GM18870 (cell line): Measurements from ENCODE around the gene RNF44.

ENCODE experiments used
- ATAC-seq: cut with Tn5 transposase; IDR thresholded peaks from one replicate; pipeline ENCODE4 v1.9.1; 2021; ENCODE audit warnings: moderate library complexity; ENCODE audit not compliant: unreplicated experiment

The RNF44 gene

DNA sequence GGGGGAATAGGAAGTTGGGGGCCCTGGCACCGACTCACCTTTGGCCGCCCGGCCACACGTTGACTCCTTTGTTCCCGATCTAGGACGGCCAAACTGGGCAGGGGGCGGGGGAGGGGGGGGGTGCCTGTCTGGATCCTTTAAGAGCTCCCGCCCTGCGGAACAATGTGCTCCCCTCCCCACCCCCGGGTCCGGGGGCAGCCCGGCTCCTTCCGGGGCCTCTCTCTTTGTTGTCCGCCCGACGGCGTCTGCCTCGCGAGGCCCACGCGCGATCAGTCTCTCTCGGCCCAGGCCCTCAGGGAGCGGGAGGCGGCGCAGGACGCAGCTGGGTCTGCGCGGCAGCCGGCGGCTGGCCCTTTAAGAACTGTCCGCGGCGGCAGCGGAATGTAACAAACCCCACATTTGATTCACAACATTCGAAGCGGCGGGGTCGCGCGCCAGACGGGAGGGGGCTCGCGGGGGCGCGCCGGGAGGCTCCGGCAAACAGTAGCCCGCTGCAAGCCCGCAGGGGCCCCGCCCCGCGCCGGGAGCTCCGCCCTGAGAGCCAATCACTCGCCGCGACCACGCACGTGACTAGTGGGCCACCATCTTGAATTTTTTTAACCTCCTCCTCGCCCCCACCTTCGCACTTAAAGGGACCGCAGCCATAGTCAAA is at the start of gene RNF44:
RNF44 (minus strand) TSS at position 501 of the 652 bp plus-strand sequence. CDS start 4,930 bp downstream, outside the sequence.
- peak; percentile 36 for ATAC-seq

DNA sequence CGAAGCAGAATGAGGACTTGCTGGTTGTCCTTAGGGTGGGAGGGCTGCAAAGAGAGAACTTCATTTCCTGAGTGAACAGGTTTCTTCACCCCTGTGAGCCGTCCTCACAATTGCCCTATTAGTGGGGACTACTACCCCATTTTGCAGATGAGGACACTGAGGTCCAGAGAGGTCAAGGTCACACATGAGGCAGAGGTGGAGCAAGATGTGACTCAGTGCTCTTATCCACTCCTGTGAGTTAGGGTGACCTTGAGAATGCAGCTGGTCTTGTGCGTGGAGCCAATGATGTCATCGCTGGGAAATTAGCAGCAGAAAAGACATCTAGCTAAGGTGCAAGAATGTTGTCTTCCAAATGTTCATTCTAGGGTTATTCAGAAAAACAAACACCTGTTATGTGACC is 45.9 kb upstream of the RNF44 start:
- no peak for ATAC-seq

DNA sequence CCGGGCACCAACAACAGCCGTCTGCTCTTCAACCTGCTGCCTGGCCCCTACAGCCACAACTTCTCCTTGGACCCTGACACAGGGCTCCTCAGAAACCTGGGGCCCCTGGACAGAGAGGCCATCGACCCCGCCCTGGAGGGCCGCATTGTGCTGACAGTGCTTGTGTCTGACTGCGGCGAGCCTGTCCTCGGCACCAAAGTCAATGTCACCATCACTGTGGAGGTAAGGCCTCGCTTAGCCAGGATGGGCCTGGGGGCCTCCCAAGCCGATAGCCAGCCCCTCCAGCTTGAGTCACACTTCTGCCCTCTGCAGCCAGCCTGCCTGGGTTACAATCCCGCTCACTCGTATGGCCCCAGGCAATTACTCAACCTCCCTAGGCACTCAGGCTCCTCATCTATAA is 44.2 kb upstream of the RNF44 start:
- ATAC-seq = no peak

DNA sequence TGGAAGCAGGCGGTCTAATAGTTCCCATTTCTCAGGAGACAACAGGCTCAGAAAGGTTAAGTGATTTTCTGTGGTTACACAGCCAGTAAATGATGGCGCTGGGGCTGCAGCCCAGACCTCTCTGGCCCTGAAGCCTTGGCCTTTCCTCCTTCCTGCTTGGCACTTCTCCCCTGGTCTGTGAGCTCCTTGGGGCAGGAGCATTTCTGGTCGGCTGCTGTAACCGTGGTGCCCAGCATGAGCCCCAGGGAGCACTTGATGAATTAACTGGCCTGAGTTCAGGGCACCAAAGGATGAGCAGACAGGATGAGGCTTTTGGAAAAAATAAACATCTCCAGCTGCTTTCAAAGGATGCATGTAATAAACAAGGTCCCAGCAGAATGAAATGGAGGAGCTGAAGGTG is 42.1 kb upstream of the RNF44 start:
- ATAC-seq = no peak

DNA sequence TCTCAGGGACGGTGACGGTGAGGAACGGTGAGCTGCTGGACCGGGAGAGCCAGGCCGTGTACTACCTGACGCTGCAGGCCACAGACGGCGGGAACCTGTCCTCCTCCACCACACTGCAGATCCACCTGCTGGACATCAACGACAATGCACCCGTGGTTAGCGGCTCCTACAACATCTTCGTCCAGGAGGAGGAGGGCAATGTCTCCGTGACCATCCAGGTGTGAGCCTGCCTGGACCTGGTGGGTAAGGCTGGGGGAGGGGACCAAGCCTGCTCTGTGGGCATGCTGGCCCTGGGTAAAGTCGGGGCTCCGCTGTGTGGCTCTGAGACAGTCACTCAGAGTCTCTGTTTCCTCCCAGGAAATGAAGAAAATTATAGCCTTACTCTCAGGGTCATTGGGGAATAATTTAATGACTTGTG is 41.2 kb upstream of the RNF44 start:
- no peak for ATAC-seq

DNA sequence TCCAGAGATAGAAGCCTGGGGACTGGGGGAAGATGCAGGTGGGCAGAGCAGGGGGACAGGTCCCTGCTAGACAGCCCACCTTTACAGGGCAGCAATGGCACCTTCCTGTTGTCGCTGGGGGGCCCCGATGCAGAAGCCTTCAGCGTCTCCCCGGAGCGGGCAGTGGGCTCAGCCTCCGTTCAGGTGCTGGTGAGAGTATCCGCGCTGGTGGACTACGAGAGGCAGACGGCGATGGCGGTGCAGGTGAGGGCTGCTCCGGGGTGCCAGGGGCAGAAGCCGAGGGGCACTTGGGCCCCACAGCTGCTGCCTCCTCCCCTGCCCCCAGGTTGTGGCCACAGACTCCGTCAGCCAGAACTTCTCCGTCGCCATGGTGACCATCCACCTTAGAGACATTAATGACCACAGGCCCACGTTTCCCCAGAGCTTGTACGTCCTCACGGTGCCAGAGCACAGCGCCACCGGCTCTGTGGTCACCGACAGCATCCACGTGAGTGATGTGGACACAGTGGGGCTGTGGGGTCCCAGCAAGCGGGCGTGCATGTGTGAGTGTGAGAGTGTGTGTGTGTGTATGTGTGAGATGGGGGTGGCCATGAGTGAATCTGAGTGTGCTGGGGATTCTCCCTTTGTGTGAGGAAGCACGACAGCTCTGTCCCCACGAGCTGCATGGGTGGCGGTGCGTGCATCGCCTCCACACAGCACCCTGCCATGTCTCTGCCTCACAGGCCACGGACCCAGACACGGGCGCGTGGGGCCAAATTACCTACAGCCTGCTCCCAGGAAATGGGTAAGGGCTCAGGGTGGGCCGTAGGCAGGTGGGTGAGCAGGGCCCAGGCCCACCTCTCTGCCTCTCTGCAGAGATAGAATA is 40.3 kb upstream of the RNF44 start:
- ATAC-seq = no peak

DNA sequence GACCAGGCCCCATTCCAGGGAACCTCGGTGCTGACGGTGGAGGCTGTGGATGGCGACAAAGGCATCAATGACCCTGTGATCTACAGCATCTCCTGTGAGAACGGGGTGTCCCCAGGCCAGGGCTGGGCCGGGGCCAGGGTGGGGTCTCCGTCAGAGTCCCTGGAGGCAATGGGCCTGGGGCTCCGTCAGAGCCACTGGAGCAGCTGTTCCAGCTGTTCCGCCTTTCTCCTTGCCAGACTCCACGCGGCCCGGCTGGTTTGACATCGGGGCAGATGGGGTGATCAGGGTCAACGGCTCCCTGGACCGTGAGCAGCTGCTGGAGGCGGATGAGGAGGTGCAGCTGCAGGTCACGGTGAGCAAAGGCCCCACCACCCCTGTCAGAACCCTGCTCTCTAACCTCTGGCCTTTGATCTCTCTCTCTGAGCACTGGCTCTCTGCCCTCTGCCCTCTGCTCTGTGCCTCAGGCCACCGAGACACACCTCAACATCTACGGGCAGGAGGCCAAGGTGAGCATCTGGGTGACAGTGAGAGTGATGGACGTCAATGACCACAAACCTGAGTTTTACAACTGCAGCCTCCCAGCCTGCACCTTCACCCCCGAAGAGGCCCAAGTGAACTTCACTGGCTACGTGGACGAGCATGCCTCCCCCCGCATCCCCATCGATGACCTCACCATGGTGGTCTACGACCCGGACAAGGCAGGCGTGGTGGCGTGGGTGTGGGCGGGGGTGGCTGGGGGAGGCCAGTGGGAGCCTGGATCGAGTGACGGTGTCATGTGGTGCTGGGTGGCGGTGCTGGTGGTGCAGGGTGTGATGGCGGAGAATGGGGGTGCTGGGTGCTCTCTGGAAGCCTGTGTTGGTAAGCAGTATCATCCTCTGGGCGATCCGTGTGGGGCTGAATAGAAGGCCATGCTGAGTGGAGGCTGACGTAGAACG is 38.6 kb upstream of the RNF44 start:
- ATAC-seq = no peak

DNA sequence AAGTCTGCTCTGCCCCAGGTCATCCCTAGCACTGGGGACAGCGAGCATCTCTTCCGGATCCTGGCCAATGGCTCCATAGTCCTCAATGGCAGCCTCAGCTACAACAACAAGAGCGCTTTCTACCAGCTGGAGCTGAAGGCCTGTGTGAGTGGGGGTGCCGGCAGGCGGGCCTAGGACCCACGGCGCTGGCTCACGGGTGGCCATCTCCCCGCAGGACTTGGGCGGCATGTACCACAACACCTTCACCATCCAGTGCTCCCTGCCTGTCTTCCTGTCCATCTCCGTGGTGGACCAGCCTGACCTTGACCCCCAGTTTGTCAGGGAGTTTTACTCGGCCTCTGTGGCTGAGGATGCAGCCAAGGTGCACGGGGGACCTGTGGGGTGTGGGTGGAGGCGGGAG is 37.9 kb upstream of the RNF44 start:
- ATAC-seq = no peak

DNA sequence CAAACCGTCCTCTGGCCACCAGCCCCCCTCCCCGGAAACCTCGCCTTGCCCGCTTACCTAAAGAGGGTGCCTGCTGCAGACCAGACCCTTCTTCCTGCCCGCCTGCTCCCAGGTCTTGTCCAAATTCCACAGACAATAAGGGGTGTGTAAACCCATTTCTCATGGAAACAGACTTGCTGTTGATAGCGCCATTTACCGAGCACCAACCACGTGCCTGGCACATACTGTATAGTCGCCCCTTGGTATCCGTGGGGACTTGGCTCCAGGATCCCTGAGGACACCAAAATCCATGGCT is 37.0 kb upstream of the RNF44 start:
- no peak for ATAC-seq

DNA sequence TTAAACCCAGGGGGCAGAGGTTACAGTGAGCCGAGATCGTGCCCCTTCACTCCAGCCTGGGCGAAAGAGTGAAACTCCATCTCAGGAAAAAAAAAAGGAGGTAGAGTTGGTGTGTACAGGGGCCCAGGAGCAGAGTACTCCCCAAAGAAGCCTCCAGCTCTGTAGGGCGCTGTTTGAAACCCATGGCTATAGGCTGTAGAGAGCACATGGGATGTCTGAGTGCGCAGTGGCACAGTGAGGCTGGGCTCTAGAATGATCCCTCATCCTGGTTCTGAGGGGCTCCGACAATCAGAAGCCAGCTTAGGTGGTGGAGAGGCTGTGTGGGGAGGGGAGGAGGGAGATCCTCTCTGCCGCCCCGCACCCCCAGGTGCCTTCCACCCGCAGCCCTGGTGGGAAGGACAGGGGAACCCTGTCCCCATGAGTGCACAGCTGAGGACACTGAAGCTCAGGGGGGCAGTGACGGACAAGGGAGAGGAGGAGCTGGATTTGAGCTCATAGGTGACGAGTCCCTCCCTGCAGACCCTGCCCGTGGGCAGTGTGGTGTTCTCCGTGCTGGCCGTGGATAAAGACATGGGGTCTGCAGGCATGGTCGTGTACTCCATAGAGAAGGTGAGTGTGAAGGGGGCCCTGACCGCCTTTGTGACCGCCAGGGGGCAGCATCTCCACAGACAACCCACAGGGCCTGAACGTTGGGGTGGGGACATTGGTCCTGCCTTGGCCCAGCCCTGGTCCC is 36.5 kb upstream of the RNF44 start:
- ATAC-seq = no peak

DNA sequence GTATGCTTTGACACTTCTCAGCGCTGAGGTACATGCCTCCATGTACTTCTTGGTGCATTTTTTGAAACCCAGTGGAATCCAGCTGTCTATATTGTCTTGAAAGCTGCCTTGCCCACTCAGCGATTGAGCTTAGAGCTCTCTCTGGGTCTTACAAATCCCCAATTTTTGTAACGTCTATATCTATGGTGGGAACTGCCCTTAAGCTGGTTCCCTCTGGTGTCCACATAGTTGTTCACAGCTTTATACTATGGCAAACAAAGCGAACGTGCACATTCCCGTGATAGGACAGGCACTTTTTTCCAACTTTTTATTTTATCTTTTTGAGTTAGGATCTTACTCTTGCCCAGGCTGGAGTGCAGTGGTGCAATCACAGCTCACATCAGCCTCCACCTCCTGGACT is 32.8 kb upstream of the RNF44 start:
- no peak for ATAC-seq

DNA sequence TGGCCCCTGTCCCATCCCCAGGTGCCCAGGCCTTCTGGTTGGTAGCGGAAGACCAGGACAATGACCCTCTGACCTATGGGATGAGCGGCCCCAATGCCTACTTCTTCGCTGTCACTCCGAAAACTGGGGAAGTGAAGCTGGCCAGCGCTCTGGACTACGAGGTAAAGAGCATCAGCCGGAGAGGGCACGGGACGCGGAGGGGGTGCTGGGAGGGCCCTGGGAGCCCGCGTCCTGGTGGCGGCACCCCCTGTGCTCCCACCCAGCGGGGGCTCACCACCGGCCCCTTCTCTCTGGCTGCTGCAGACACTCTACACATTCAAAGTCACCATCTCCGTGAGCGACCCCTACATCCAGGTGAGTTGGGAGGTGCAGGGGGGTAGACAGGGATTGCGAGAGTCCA is 31.5 kb upstream of the RNF44 start:
- ATAC-seq = no peak

DNA sequence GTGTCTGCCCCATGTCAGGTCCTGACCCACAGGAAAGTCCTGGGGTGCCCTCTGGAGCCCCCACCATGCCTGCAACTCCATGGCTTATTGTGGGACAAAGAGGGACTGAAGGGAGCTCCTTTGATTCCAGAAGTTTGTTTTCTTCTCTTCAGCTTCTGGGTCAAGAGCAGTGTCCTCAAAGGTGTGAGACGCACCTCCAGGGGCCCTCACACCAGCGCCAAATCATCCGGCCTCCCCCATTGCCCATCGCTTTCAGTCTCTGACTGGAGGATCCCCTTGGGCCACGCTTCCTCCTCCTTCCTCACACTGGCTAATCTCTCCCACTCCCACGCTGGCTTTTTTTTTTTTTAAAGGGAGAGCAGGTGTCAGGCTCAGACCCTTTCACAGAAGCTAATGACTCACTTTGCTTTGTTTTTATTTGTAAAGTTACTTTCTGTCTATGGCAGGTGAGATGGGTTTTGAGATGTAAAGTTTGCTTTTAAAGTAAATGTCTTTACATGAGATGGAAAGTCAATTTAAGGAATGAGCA is 28.6 kb upstream of the RNF44 start:
- ATAC-seq = no peak

DNA sequence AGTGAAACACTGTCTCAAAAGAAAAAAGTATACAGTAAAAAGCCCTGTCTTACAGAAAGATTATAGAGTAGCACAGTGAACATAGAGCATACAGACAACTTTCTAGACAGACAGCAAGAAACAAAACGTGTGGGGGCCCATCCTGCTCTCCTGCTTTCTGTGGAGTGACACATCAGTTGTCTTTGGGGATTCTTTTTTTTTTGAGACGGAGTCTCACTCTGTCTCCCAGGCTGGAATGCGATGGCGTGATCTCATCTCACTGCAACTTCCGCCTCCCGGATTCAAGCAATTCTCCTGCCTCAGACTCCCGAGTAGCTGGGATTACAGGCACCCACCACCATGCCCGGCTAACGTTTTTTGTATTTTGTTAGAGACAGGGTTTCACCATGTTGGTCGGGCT is 26.8 kb upstream of the RNF44 start:
- no peak for ATAC-seq

DNA sequence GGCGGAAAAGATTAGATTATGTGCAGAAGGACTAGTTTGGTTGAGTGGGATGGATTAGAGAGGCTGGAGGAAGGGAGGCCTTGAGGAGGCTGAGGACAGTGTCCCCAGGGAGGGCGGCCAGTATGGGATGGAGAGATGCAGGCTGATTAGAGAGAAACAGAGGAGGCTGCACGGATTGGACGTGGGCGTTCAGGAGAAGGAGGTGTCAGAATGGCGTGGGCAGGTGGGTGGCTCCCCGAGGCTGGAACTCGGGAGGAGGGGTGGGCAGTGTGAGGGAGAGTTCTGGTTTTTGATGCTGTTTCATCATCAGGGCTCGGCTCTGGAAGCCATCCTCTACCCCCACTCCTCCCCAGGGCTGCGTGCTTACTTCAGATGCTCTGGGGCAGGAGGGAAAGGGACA is 25.0 kb upstream of the RNF44 start:
- no peak for ATAC-seq

DNA sequence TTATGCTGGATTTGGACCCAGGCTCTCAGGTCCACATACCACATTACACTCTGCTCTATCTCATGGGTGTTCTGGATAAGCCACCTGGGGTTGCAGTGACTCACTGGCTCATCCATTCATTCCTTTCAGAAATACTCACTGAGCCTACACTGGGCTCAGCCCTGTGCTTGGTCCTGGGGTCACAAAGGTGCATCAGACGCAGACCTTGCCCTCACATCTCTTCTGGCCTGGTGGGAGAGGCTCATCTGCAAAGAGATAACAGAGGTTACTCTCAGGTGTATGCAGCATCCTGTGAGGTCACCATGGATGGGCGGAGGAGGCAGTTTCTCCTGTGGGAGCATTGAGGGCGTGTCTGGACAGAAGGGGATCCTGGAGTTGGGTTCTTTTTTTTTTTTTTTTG is 24.1 kb upstream of the RNF44 start:
- ATAC-seq = no peak

DNA sequence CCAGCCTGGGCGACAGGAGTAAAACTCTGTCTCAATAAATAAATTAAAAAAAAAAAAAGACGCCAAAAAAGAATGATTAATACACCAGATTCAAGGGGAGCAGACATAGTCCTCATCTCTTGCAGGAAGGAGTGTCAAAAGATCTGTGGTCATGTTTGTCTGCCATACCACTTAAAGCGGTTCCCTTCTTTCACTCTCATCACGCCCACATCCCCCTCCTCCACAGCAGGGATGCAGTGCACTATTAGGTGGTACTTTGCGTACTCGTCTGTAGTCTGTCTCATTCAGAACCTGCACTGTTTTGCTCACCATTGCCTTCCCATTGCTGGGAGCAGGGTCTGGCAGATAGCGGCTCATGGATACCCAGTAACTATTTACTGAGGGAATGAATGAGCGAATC is 23.2 kb upstream of the RNF44 start:
- ATAC-seq = no peak

DNA sequence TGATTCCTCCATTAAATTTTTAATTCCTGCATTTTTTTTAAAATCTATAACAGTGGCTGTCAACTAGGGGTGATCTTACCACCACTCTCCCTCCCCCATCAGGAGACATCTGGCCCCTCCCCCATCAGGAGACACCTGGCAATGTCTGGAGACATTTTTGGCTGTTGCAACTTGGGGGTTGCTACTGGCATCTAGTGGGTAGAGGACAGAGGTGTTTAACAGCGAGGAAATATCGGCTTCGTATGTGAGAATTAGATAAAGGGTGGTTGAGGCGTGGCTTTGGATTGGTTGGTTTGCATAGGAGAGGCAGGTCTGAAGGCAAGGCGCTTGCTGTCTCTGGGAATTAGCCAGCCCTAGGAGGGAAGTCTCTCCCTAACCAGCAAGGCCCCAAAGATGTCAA is 22.5 kb upstream of the RNF44 start:
- no peak for ATAC-seq

DNA sequence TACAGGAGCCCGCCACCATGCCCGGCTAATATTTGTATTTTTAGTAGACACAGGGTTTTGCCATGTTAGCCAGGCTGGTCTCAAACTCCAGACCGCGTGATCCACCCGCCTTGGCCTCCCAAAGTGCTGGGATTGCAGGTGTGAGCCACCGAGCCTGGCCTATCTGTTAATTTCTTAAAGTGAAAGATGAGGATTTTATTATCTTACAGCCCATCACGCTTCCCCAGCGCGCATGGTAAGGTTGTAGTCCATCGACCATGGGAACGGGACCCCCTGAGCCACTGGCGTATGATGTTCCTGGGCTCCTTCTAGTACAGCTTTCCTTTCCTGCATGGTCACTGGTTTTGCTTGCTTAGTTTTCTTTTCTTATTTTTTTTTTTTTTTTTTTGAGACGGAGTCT is 20.6 kb upstream of the RNF44 start:
- ATAC-seq = no peak

DNA sequence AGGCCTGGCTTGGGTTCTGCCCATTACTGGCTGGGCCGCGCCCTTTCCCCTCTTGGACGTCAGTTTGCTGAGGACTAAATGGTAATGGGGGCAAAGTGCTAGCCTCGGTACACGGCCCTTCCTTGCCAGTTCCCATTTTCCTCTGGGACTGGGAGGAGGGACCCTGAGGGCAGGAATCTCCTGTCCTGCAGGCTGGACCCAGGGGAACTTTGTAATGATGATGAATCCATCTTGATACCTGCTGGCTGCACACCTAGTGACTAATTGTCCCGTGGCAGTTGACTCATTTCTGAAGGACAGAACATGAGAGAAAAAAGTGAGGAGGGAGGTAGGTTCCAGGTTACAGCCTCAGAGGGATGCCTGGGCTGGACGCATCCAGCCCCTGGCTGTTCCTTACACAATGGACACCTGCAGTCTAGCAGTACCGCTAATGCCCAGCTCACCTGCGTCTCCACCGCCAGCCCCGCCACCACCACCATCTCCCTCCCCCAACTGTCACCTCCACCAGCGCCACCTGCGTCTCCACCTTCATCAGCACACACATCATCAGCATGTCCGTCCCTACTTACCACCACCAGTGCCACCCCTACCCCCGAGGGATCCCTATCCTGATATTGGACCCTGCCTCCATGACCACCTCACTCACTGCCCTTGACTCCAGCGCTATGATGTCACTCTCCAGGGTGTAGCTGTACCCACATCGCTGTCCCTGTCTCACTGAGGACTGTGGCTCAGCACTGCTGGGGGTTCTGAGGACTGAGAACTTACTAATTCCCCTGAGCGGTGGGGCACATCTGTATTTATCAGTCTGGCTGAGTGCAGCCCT is 16.3 kb upstream of the RNF44 start:
- ATAC-seq = no peak
